Kasumi-1 (cell line): ENCODE data around the gene RALY.

Experiments used
- DNase-seq, 2 experiments: peaks; one replicate each; lab custom pipeline; 2025; lab: John Stamatoyannopoulos, UW

RALY gene

GRCh38 chr20:33986560-33987216, 7.0 kb upstream of the RALY start:
- DNase-seq = no peak

- no peak for DNase-seq
Observed at GRCh38 chr20:33990075-33990474, 3.6 kb upstream of the RALY start.

DNA sequence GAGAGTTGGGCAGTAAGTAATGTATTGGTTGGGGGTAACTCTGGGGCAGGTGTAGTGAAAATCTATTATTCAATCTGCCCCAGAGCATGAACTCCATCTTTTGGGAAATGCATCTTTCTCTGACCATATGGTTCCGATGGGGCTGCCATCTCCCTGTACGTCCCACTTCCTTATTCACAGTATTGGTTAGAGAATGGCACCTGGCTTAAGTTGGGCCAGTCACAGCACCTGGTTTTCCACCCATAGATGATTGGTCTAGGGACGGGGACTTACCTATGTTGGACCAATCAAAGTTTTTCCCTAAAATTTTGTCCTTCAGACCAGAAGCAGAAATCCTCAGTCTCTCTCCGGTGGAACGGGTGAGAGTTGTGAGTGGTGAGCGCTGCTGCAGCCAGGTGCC, 2.2 kb upstream of the RALY start:
- DNase-seq = no peak

- DNase-seq = no peak
Observed at GRCh38 chr20:33992145-33992922, 1.4 kb upstream of the RALY start.

GRCh38 chr20:33992923-33993575, 662 bp upstream of the RALY start:
- peak; percentile 98 to 99 for DNase-seq

GRCh38 chr20:33994222-33994913, 657 bp downstream of the RALY start:
- DNase-seq = peak; percentile 67 to 69

DNA sequence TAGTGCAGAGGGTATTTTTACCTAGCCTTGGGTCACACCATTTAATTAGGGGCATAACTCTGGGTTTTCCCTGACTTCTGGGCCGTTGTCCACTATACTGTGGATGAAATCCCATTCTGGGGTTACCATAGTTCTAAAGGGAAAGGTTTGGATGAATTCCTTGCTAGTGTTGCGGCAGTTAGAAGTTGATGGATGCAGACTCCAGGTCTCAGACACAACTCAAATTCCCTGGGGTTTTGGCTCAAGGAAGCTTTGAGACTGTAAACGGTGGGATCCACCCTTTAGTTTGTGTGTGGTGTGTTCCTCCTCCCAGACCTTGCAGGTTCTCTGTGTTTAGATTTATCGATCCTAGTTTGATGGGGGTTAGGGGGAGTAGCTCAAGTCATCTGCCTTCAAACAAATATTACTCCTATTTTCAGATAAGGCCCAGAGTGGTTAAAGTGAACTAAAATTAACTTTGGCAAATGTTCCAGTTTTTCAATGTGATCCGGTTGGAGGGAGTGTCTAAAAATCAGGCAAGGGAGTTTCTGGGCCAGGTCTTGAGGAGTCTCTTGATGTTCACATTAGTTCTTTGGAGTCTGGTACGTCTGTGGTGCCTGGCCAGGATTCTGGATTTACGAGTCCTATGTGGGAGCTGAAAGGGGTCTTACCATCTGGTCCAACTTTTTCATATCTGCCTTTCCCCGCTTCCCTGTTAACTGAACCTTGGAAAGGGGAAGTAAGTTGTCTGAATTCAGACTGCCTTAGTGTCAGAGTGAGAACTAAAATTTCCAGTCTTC, 1.5 kb downstream of the RALY start:
- DNase-seq = peak; percentile 41 to 64

GRCh38 chr20:33999025-33999649, 5.4 kb downstream of the RALY start:
- no peak for DNase-seq

DNA sequence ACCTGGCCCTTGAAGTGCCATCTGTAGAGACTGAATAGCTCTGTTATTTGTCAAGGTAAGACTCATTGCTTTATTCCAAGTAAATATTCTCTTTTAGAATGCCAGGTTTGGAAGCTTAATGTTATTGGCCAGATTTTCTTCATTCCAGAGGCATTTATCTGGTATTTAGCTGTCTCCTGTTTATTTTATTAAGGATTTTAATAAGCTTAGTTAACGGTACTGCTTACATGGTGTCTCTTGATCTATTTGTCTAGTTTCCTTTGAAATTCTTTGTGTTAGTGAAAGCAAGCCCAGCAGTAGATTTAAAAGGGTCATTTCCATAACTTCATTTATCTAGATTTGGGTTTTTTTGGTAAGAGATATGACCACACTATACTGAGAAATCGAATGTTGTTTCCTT, 7.7 kb downstream of the RALY start:
- no peak for DNase-seq

- DNase-seq = no peak
Observed at GRCh38 chr20:34004227-34004626, 10.5 kb downstream of the RALY start.

- DNase-seq = no peak
Observed at GRCh38 chr20:34004790-34005457, 11.2 kb downstream of the RALY start.

- DNase-seq = no peak
Observed at GRCh38 chr20:34006619-34007018, 12.9 kb downstream of the RALY start.

DNA sequence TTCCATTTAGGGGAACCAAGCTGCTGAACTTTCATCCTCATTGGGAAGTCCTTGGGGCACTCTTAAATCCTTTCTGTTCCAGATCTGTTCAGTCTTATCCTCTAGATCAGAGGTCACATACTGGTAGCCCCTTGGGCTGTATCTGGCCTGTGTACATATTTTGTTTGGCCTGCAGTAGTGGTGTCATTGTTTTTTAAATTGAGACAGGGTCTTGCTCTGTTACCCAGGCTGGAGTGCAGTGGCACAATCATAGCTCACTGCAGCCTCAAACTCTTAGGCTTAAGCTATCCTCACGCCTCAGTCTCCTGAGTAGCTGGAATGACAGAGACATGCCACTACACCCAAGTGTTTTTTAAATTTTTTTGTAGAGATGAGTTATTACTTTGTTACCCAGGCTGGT, 14.8 kb downstream of the RALY start:
- DNase-seq = no peak

GRCh38 chr20:34010405-34010931, 16.8 kb downstream of the RALY start:
- peak; percentile 31 to 42 for DNase-seq

DNA sequence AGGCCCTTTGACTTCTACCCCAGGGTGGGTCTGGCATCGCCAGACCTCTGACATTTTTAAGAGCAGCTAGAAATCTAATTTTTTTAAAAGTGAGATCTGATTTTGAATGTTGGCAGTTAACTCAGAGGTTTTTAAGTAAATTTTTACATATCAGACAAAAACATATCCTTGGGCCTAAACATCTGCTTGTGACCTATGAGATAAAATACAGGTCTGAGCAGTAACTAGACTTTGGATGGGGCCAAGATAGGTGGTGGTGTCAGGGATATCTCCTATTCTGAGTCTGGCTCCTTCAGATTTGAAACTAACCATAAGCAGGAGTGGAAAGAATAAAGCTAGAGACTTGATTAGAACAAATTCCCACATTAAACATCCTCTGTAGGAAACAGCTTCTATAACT, 17.6 kb downstream of the RALY start:
- DNase-seq = no peak

DNA sequence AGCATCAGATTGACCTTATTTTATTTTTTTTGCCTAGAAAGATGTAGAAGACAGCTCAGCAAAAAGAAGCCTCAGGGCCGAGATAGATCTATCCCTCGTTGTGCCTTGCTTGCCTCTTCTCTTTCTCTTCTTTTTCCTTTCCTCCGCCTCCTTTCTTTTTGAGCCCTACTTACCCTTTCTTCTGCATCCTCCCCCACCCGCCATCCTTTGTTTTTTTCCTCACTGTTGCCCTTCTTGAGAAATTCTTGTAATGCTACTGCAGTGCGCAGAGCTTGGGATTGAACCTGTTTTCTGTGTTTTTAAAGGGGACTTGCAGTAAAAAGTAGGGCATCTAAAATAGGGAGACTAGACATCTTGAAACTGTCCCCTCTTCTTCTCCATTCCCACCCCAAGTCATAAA, 18.6 kb downstream of the RALY start:
- DNase-seq = no peak

DNA sequence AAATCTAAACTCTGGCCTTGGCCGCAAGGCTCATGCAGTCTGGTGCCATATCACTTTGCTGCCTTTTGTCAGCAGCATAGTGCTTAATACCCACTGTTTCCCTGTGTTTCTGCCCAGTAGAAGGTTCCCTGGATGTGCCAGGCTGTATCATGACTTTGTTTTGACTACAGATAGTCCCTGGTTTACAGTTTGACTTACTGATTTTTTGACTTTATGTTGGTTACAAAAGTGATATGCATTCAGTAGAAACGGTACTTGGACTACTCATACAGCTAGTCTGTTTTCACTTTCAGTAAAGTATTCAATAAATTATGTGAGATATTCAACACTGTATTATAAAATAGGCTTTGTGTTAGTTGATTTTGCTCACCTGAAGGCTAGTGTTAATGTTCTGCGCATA, 19.0 kb downstream of the RALY start:
- no peak for DNase-seq

DNA sequence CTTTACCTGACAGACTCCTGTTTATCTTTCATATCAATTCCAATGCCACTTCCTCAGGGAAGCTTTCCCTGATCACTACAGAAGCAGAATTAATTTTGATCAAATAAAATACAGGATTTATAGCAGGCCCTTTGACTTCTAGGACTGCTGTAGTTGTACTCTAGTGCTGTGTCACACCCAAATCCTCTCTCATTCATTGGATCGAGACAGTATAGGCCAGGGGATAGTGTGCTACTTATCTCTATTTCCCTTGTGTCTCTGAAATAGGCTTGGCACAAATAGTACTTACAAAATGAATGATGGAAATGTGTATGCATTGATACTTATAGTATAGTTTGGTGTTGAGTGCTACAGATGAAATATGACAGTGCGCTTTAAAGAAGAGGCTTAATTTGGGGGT, 19.8 kb downstream of the RALY start:
- no peak for DNase-seq

DNA sequence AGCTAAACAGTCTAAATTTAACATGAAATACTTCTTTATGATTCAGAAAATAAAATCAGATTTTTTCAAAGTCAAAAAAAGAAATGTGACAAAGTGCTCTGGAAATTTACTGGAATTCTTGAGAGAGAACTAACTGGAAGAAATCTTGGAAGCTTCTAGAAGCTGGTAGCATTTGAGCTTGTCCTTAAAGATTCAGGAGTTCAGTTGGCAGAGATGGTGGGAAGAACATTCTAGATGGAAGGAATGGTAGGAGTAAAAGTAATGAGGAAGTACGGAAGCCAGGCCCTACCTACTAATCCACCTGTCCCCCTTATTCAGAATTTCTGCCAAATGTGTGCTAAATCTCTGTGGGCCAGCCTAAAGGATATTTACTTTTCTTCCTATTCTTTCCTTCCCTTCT, 21.2 kb downstream of the RALY start:
- DNase-seq = no peak
